Epidermal melanocyte (primary cell): ENCODE data around the gene CHORDC1.
A peak's percentile ranks its signal among the peaks of the same experiment; 100 is the strongest.
"Not testable (repeated sequence)": the region's sequence is repeated elsewhere in the genome, so short reads cannot be mapped to it uniquely, and the experiment has no call there.

Experiments
- DNase-seq: peaks from one replicate; pipeline ENCODE4 v3.0.0; 2011; ENCODE audit warnings: low spot score; ENCODE audit not compliant: insufficient read length

The CHORDC1 gene

DNA sequence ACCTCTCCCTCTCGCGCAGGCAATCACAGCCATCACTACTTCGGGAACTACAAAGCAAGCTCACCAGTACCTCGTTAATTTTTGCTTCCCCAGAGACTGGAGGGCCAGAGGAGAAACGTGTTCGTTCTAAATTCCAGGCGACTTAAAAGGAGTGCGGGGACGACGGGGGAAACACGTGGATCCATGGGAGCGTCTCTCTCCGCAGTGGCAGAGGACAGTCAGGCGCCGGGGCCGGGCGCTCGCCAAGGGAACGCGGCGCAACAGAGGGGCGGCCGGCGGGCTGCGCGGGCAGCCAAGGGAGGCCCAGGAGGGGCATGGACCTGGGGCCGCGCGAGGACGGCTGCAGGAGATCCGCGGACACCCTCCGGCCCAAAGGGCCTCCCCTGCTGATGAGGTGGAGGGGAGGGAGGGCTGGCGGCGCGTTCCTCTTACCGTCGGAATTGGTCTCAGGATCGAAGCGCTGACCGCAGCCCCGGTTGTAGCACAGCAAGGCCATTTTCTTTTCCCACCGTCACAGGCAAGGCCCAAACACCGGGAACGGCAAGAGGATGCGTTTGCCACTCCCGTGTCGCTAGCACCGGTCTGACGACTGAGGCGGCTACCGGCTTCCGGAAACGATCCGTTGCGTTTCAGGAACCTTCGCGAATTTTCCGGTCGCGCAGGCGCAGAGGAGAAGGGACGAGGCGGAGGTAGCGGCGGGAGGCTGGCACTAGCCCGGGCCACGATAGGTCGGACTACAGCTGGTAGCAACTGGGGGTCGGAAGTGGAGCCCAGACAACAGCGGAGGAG, at the start of gene CHORDC1:
Gene CHORDC1 (minus strand): TSS at position 591 of the 789 bp plus-strand sequence. CDS start 95 bp downstream, at position 496.
- peak; percentile 70 for DNase-seq

DNA sequence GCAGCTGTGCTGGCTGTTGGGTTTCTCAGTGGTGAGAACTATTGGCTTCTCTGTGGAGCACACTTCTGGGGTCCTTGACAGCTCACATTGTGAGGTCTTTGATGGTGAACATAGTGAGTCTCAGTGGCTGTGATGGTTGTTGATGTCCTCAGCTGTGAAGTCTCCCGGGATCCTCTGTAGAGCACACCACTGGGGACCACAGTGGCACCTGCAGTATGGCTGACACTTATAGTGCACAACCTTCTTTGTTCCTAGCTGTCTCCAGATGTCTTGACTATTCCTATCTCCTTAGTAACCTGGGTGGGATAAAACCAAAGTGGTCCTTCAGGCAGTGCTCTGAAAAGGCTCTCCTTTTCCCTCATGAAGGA, 34.3 kb upstream of the CHORDC1 start:
- DNase-seq = no peak

DNA sequence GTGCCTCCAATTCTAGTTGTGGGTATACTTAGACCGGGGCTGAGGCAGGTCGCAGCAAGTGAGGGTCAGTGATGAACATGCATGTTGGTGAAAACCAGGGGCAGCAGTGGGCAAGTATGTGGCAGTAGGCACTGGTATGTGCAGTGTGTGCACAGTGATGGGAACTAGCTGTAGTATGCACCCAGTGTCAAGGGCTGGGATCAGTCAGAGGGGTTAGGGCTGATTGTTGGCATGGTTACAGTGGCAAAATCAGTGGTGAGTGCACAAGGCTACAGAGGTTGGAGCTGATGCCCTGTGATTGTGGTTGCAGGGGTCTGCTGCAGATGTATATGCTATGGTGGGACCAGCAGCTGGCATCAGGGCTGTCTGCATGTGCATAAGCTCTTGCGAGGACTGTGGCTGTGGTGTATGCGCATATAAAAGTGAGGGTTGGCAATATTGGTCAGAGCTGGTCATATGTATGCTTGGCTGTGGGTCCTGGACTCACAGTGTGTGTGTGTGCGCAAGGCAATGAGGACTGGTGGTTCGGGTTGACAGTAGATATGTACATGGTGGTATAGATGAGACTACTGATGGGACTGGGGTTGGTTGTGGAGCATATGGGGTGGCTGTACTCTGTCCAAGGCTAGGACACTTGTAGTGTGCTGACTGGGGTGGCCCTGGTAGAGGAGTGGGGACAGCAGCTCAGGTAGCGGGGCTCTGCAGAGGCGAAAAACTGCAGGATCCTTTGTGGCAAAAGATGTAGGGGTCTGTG, 33.7 kb upstream of the CHORDC1 start:
- DNase-seq = no peak

DNA sequence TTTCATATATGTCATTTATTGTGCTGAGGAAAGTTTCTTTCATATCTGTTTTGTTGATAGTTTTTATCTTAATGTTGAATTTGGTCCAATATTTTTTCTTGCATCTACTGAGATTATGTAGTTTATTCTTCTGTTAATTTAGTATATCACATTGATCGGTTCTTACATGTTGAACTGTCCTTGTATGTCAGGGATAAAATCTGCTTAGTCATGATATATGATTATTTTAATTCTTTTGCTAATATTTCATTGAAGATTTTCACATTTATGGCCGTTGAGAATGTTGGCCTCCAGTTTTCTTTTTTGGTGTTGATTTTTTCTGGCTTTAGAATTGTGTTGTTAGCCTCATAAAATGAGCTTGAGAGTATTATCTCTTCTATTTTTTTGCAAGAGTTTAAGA, 31.2 kb upstream of the CHORDC1 start:
- DNase-seq = no peak

DNA sequence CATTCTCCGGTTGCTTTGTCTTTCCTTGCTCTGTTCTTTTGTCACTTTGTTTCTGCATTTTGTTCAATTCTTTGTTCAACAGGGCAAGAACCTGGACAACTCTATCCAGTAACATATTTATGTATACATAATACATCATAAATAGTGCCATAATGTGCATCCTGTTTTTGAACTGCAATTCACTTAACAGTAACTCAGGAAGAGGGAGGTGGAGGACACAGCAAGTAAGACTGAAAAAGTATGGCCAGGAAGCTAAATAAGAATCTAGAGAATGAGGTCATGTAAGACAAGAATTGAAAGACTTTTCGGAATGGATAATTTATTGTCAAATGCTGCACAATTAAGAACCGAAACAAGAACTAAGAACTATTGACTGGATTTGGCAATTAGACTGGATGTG, 29.2 kb upstream of the CHORDC1 start:
- no peak for DNase-seq

DNA sequence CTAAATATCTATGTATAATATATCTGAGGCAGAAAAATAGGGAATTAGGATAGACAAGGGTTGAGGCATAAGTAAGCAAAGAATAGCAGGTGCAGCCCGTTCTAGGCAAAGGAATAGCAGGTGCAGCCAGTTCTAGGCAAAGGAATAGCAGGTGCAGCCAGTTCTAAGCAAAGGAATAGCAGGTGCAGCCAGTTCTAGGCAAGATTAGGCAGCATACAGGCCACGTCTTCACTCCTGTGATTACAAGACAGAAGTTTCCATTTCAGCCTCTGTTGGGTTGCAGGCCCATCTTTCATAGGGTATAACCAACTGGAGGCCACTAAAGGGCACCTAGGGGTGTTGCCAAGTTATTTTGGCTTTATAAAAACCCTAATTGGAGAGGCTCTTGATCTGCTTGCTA, 28.8 kb upstream of the CHORDC1 start:
- no peak for DNase-seq

DNA sequence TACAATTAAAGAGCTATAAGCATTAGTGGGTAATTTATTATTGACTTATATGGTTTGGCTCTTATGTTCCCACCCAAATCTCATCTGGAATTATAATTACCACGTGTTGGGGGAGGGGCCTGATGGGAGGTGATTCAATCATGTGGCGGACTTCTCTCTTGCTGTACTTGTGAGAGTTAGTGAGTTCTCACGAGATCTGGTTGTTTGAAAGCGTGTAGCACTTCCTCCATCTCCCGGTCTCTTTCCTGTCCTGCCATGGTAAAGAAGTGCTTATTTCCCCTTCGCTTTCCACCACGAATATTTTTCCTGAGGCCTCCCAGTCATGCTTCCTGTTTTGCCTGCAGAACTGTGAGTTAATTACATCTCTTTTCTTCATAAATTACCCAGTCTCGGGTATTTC, 28.1 kb upstream of the CHORDC1 start:
- no peak for DNase-seq

DNA sequence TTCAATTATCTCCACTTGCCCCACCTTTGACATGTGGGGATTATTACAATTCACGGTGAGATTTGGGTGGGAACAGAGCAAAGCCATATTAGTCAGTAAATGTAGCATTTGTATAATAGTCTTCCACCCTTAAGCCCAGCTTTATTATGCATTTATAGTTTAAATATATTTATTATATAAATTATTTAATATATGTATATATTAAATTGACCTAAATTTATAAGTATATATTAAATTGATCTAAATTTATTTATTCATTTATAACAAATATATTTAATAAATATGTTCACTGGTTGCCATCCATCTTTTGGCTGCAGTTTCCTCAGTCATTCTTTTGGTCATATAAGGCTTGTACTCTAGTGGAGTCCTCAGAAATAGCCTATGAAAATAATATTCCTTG, 23.6 kb upstream of the CHORDC1 start:
- no peak for DNase-seq

DNA sequence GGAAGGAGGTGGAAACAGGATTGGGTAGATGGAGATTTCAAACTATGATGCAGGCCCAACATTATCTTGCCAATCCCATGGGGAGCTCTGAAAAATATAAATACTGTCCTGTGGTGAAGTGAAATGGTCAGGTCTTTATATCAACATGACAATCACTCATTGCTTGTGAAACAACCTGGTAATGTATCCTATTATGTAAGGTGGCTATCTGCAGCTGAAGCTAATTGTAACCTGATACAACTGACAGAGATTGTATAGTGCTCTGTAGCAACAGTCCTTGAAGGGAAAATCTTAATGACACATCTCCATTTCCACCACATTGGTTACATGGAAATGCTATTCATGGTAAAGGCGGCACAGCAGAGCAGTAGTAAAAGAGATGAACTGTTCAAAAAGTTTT, 20.7 kb upstream of the CHORDC1 start:
- DNase-seq = no peak

DNA sequence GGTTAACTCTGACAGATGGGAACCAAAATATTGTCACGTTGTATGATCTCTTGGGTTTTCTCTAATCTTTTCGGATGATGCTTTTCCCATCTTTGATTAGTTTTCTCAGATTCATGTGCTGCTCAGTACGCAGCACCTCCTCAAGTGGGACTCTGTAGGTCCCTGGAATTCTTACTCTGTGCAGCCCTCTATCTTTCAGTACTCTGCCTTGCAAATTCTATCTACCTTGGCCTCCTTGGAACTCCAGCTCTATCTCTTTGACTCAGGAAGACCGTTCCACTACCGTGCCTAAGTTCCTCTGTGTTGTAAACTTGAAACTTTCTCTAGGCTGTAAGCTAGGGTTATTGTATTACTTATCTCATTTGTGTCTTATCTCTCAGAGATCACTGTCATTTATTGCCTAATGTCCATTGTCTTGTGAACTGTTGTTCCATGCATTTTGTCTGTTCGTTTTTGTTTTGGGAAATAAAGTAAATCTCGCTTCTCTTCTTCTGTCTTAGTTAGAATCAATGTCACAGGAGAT, 20.1 kb upstream of the CHORDC1 start:
- no peak for DNase-seq

DNA sequence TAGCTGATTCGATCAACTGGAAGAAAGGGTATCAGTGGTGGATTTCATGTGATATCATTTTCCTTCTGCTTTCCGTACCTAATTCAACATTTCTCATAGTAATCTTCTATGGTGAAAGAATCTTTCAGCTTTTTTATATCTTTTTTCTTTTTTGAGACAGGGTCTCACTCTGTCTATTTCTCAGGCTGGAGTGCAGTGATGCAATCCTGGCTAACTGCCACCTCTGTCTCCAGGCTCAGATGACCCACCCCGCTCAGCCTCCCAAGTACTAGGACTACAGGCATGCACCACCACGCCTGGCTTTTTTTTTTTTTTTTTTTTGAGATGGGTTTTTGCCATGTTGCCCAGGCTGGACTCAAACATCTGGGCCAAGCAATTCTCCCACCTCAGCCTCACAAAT, 18.6 kb upstream of the CHORDC1 start:
- no peak for DNase-seq

DNA sequence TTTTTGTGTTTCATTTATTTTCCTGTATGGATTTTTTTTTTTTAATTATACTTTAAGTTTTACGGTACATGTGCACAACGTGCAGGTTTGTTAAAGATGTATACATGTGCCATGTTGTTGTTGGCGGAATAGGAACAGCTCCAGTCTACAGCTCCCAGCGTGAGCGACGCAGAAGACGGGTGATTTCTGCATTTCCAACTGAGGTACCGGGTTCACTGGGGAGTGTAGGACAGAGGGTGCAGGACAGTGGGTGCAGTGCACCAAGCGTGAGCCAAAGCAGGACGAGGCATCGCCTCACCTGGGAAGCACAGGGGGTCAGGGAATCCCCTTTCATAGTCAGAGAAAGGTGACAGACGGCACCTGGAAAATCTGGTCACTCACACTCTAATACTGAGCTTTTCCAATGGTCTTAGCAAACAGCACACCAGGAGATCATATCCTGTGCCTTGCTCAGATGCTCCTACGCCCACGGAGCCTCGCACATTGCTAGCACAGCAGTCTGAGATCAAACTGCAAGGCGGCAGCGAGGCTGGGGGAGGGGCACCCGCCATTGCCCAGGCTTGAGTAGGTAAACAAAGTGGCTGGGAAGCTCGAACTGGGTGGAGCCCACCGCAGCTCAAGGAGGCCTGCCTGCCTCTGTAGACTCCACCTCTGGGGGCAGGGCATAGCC, 17.3 kb upstream of the CHORDC1 start:
- not testable (repeated sequence) for DNase-seq

DNA sequence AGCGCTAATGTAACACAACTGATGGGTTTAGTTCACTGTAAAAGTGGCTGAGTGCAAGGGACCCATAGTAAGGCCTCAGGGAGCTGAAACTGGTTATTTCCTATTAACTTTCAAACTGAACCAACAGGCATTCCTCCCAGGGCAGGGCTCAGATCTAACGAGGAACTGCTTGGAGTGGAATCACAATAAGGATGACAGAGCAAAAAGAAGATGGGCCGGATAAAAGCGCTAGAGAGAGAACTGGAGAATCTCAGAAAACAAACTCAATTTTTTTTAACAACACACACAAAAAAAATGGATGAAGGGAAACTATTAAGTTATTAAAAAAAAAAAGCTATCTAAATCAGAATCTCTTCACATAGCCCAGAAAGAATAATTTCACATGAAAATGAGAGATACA, 14.2 kb upstream of the CHORDC1 start:
- no peak for DNase-seq

DNA sequence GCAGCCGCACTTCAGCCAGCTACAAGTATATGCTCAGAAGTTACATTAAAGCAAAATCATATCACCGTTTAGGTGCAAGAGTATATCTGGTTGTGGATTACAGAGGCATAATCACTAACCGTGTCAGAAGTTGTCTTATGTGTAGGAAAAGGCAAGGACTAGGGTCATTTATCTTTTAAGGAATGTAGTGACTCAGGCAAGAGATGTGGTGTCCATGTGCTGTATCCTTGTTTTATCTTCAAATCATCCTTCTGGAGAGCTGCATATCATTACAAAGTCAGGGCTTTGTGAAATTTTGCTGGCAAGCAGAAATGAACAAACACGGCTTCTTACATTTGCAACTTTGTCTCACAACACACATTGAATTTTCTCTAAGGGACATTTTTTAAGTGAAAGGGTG, 12.7 kb upstream of the CHORDC1 start:
- DNase-seq = no peak

DNA sequence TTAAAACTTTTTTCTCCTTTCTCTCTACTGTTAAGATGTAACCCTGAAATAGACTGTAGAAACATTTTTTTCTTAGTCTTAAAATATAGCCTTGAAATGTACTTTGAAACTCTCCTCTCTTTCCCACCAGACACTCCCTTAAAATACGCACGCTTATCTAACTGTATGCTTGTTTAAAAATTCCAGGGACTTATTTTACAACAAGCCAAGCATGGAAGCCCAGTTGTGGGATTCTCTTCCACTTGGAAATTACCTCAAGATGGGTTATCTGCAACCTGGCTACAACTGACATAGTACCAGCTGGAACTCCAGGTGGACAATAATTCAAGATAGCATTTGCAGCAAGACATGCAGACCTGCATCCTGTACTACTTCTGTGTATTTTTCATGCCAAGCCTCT, 12.1 kb upstream of the CHORDC1 start:
- no peak for DNase-seq

DNA sequence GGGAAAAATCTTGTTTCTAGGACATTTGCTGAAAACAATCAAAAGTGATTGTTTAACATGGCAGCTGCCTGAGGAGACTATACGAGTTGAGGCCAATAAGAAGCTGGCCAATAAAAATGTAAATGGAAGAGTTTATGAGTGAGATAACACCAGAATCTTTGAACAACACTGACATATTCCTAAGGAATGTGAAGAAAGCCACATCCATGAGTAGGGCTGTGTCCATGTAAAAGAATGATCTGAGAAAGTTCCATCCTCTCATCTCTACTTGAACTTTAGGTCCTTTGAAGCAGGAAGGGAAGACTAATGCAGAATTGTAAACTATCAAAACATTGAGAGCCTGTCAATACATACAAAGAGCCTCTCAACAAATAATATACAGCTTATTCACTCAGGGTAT, 6.9 kb upstream of the CHORDC1 start:
- DNase-seq = no peak

DNA sequence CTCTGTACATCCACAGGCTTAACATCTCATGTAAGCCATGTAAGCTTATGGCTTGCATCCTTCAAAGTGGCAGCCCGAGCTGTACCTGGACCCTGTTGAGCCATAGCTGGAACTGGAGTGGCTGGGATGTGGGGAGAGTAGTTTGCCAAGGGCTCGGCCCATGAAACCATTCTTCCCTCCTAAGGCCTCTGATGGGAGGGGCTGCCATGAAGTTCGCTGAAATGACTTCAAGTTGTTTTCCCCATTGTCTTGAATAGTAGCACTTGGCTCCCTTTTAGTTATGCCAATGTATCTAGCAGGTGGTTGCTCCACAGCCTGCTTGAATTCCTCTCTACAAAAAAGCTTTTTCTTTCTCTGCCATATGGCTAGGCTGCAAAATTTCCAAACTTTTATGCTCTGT, 5.2 kb upstream of the CHORDC1 start:
- DNase-seq = no peak

DNA sequence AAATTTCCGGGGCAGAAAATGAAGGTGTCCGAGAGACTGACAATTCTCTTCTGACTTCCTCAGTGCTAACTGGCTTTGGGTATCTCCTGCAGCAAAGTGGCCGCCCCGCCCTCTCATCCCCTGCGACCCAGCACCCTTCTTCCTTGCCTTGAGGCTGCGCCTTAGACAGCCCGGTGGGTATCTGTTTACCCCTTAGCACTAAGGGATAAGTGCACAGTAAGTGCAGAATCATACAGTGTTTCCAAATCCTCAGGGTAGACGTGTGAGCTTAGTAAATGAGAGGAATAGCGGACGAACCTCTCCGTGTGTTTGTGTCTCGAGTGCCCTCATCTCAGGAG, 368 bp upstream of the CHORDC1 start:
- no peak for DNase-seq

DNA sequence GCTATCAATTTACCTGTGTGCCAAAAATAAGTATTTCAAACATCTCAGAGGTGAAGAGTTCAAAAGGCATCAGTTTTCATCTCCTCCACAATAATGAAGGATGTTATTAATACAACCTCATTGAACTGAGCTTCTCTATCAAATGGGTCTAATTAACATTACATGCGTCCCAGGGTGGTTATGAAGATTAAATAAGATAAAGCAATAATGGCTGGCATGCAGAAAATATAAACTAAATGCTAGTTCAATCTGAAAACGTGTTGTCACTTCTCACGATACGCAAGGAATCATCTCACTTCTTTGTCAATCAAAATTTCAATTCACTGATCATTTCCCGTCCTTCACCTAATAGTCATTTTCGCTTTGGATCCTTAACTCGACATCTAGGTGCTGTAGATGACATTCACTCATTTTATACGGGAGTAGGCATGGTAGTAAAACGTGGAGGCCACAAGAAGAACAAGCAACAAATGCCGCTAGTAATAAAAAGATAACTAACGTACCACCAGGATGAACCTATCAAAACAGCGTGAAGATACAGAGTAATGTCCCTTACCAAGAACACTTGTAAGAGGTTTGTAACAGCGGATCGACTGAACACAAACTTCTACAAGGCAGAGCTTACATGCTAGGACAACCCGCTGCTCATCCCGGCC, 918 bp downstream of the CHORDC1 start:
- no peak for DNase-seq

DNA sequence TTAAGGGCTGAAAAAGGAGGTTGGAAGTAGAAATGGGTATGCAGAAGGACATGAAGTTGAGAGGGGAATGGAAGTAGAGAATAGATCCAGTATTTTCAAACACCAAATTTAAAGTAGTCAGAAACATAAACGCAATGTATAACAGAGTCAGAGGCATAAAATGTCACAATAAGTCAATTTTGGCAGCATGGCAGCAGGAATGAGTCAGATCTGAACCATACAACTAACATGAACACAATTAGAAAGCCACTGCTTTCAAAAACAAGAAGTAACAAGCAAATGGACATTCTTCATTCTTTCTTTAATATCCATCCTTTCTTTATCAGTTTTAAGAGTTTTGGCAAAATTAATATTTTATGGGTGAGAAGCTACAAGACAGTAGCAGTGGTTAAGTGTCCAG, 2.5 kb downstream of the CHORDC1 start:
- DNase-seq = no peak

DNA sequence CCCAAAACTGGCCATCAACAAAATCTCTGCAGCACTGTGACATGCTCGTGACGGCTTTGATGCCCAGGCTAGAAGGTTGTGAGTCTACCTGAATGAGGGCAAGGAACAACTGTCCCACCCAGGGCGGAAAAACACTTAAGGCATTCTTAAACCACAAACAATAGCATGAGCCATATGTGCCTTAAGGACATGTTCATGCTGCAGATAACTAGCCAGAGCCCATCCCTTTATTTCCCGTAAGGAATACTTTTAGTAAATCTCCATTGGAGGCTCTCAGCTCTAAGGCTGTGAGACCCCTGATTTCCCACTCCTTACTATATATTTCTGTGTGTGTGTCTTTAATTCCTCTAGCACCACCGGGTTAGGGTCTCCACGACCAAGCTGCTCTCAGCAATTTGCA, 3.4 kb downstream of the CHORDC1 start:
- no peak for DNase-seq

DNA sequence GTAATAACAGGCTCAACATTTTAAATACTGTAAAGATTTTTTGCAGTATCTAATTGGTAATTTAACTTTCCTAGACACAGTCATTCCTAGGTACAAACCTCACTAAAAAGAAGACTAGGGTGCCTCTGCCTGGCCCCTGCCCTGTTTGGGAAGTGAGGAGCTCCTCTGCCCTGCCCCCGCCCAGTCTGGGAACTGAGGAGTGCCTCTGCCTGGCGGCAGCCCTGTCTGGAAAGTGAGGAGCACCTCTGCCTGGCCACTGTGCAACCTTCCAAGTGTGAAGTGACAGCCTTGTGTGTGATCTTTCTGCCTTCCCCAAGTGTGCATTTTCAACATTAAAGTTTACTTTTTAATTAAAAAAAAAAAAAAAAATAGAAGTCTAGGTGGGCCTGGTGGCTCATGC, 4.2 kb downstream of the CHORDC1 start:
- DNase-seq = no peak
